ENCODE results near the gene EIPR1. TPM values are rescaled to one million over a fixed set of nuclear protein-coding genes. Genes with fewer than 3 reads are reported as not detected.

The EIPR1 gene
- total RNA-seq, 1 experiment from 2014 or later = 27.8 TPM

DNA sequence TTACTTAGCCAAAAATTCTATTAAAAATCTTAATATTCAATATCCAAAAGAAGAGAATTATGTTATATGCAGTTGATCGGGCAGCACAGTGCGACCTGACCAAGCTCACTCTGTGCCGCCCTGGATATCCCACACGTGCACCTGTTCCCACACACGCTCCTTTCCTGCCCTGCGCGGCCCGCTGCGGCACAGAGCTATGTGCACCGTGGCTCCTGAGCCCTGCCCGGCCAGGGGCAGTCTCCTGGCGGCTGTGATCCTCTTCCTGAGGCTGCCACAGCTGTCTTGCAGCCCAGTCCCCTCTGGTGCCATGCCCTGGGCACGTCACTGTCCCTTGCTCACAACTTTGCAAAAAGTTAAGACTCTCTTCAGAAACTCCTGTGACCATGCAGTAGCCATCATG lies 31.2 kb upstream of the EIPR1 start:
- Histone ChIP-seq H2AFZ (ENCODE audit: low read length) (no peak overlapping the region), H3K23ac (ENCODE audit: insufficient read length, low read depth, low read length) (no peak overlapping the region), H4K5ac (ENCODE audit: insufficient read length, low read depth, low read length) (no peak overlapping the region), H3K9me3 (ENCODE audit: control insufficient read depth, low read depth, low read length) (no peaks in the 10 kb centered on the region), H4K91ac (ENCODE audit: insufficient read length, low read depth, low read length) (no peak overlapping the region), H3K4ac (ENCODE audit: low read depth, low read length) (no peak overlapping the region), H2BK120ac (ENCODE audit: low read depth, low read length, poor library complexity, severe bottlenecking) (no peak overlapping the region), H3K4me1 (ENCODE audit: insufficient read depth, low read length) (no peaks in the 10 kb centered on the region), H2BK20ac (ENCODE audit: low read depth, low read length, poor library complexity, severe bottlenecking) (no peak overlapping the region), H3K4me2 (ENCODE audit: insufficient read depth, insufficient read length, low read length) (no peak overlapping the region), H2BK5ac (ENCODE audit: insufficient read length, low read length) (no peak overlapping the region), H3K56ac (ENCODE audit: insufficient read length, low read depth, low read length) (no peak overlapping the region), H2AK5ac (ENCODE audit: insufficient read length, low read length) (no peak overlapping the region), H3K27me3 (ENCODE audit: insufficient read depth, low read length) (no peaks in the 10 kb centered on the region), H3K23me2 (ENCODE audit: insufficient read length, low read depth, low read length, poor library complexity, severe bottlenecking) (no peaks in the 10 kb centered on the region), H3K9ac (ENCODE audit: extremely low read depth, insufficient read length, low read length) (no peak overlapping the region), H3K14ac (ENCODE audit: insufficient read depth, low read length) (no peak overlapping the region), H3K18ac (ENCODE audit: insufficient read length, low read depth, low read length) (no peak overlapping the region), H4K8ac (replicated peaks; ENCODE audit: insufficient read length, low read depth, low read length) (no peak overlapping the region), H3K27ac (ENCODE audit: insufficient read length, low read depth, low read length) (no peak overlapping the region), H2BK15ac (ENCODE audit: low read depth, low read length) (no peak overlapping the region), H3K79me1 (ENCODE audit: insufficient read depth, low read depth, low read length, poor library complexity, severe bottlenecking) (no peaks in the 10 kb centered on the region), H2BK12ac (ENCODE audit: insufficient read length, low read depth, low read length) (no peak overlapping the region), H4K20me1 (ENCODE audit: control insufficient read depth, insufficient read depth, insufficient read length) (no peaks in the 10 kb centered on the region), H3K79me2 (ENCODE audit: insufficient read depth, low read length) (no peaks in the 10 kb centered on the region), H3T11ph (ENCODE audit: low read length) (no peak overlapping the region)
- no CpG with 5 or more reads among the region's 13 CpGs for WGBS (ENCODE audit: extremely low coverage, insufficient read length, low lambda C conversion rate)
- peaks cover 3 to 28% (median 23%) of the 10 kb centered on the region in 3 experiments; a peak in 6 of 7 replicates for H3K36me3 Mint-ChIP-seq (ENCODE audit: insufficient read depth in 1 of 3, low read depth in 3 of 3)
- H3K27me3 Mint-ChIP-seq (ENCODE audit: low read depth) = no peaks in the 10 kb centered on the region
- H3K4me3 Mint-ChIP-seq = no peak overlapping the region
- no peak for DNase-seq
- TF ChIP-seq, protein P1, sequence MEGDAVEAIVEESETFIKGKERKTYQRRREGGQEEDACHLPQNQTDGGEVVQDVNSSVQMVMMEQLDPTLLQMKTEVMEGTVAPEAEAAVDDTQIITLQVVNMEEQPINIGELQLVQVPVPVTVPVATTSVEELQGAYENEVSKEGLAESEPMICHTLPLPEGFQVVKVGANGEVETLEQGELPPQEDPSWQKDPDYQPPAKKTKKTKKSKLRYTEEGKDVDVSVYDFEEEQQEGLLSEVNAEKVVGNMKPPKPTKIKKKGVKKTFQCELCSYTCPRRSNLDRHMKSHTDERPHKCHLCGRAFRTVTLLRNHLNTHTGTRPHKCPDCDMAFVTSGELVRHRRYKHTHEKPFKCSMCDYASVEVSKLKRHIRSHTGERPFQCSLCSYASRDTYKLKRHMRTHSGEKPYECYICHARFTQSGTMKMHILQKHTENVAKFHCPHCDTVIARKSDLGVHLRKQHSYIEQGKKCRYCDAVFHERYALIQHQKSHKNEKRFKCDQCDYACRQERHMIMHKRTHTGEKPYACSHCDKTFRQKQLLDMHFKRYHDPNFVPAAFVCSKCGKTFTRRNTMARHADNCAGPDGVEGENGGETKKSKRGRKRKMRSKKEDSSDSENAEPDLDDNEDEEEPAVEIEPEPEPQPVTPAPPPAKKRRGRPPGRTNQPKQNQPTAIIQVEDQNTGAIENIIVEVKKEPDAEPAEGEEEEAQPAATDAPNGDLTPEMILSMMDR (conservative IDR thresholded peaks at IDR 0.05) = no peak
- no peak overlapping the region for H3K27ac Mint-ChIP-seq
- no peaks in the 10 kb centered on the region for H3K9me3 Mint-ChIP-seq
- no peaks in the 10 kb centered on the region for H3K4me1 Mint-ChIP-seq
